GM19467 (cell line): ENCODE measurements around the gene ATP11A.

ENCODE experiments used
- ATAC-seq: cut with Tn5 transposase; IDR thresholded peaks from one replicate; pipeline ENCODE4 v1.9.1; 2021; ENCODE audit warnings: mild to moderate bottlenecking, moderate library complexity; ENCODE audit not compliant: unreplicated experiment

The ATP11A gene

DNA sequence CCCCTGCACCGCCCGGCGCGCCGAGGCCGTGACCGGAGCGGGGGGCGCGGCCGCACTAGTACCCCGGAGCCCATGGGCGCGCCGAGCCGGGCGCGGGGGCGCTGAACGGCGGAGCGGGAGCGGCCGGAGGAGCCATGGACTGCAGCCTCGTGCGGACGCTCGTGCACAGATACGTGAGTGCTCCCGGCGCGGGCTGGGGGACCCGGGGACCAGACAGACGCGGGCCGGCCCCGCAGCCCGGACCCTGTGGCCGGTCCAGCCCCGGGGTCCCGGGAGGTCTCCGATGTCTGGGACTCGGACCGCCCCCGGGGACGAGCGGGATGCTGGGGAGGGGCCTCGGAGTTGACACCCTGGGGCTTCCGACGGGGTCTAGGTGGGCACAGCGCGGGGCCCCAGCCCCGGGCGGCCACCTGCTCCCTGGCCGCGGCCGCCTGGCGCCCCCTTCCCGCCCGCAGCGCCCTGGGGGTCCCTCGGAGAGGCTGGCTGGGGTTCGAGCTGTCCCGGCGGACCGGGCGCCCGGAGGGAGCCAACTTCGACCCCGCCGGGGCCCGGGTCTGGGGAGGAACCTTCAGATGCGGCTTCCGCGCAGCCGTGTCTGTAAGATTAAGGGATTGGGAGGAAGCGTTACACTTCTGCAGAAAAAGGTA is 568 bp downstream of the ATP11A start:
- ATAC-seq, result peak; percentile 20

DNA sequence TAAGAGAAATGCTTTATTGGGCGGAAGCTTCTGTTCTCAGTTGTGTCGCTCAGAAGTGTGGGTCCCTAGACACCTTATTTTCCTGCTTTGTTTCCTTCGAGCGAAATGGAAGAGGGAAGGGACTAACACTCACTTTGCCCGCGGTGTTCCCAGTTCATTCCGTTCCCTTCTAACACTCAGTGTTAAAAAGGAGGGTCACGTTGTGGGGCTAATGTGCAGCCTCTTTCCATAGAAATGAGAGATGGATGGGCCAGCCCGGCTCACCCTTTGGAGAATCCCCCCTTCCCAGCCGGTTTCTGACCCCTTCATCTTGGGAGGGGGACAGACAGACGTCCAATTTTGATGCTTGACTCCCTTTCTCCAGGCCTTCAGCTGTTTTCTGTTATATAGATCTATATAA is 2.3 kb downstream of the ATP11A start:
- ATAC-seq, result no peak

DNA sequence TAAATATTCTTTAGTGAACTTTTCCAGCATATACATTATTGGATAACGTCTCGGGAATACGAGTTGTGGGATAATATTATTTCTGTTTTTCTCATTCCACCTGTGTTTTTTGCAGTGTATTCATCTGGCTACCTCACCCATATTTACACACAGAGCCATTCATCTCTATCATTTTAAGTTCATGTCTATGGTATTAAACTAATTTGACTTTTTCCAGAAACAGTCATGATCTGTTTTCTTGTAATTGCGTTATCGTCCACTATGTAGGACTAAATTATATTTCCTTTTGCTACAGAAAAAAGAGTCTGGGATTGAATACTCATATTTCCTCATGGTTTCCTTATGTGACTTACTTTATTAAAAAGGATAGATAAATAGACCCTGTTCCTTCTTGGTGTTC is 2.7 kb downstream of the ATP11A start:
- ATAC-seq, result no peak

DNA sequence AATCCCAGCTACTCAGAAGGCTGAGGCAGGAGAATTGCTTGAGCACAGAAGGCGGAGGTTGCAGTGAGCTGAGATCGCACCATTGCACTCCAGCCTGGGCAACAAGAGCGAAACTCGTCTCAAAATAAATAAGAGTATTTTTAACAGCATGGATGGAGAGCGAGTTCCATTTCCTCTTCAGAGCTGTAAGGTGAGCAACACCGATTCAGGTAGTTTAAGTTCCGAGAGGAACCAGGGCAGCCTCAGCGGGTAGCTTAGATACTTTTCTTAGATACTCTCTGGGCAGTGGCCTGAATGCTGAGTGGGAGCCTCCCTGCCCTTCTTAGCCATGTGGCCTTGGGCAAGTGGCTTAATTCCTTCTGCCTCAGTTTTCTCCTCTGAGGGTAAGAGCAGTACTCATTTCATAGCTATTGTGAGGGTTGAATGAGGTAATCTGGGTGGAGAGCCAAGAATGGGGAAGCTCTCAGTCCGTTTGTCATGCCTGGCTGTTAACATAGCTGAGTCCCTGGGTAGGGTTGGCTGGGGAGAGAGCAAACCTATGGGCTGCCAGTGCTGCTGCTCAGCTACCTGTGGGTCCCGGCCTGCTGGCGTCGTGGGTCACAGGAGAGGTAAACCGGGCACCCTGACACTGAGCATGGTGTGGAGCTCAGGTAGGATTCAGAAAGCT is 4.1 kb downstream of the ATP11A start:
- no peak for ATAC-seq

DNA sequence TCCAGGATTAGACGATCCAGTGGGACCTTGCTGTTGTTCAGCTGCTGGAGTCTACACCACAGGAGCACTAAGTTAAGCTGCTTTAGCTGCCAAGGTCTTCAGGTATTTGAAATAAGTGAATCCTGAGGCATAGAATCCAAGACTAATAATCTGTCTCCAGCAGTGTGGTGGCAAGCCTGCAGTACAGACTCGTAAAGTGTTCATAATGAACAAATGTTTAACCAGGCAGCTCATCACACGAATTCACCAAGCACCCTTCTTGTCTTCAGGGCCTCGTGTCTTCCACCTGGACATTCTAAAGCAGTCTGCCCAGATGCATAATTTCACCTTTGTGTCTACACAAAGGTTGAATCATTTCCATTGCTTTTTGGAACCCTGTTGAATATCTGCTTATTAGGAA is 5.3 kb downstream of the ATP11A start:
- ATAC-seq, result no peak

DNA sequence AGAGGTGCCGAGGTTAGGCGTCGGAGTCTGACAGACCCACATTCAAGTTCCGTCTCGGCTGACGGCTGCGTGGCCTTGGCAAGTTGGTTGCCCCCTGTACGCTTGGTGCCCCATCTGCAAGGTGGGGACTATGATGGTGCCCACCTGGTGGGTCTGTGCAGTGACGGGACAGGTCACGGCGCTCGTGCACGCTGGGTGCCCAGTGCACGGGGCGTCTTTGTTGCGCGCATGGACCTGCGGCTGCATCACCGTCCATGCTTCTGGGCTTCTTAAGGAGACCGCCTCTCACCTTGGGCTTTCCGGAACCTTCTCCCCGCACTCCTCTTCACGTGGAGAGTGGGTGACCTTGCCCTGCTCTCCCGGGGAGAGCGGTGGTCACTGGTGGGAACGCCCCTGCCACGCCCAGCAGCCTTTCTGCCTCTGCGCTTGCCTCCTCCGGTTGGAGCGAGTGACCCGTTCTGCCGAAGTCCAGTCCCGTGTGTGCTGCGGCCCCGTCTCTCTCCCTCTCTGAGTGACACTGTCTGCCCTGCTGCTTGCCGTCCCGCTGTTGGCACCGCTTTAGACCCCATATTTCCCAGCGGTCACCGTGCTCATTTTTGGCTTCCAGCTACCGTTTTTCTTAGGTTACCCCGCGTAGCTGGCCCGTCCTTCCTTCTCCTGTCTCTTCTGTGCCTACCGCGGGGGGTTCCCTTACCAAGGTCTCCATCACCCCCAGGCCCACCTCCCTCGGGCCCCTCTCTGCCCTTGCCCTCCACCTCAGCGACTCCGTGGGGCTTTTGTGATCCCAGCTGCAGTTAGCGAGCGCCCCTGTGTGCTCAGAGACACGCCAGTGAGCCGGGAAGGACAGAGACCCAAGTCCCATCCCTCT is 6.4 kb downstream of the ATP11A start:
- ATAC-seq, result no peak

DNA sequence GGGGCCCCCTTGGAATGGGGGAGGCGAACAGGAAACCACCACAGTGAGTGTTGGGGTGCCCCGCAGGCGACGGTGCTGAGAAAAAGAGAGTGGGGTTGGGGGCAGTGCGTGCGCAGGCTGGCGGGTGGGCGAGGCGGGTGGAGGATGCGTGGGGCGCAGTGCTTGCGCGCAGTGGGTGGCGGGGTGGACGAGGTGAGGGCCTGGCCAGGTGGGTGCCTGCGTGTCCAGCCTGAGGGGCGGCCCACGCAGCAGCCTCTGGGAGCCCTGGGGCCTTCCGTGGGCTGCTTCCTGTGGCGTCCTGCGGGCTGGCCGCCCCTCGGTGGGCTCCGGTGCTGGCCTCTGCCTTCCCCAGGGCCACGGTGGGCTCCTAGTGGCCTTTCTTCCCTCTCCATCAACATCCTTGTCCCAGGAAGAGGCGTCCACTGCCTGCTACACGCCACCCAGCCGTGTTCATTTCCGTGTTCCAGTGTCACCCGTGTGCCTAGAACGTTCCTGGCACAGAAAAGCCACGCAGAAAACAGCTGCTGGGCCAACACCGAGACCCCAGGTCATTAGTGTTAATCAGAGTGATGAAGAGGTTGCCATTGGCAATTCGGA is 7.1 kb downstream of the ATP11A start:
- ATAC-seq, result no peak

DNA sequence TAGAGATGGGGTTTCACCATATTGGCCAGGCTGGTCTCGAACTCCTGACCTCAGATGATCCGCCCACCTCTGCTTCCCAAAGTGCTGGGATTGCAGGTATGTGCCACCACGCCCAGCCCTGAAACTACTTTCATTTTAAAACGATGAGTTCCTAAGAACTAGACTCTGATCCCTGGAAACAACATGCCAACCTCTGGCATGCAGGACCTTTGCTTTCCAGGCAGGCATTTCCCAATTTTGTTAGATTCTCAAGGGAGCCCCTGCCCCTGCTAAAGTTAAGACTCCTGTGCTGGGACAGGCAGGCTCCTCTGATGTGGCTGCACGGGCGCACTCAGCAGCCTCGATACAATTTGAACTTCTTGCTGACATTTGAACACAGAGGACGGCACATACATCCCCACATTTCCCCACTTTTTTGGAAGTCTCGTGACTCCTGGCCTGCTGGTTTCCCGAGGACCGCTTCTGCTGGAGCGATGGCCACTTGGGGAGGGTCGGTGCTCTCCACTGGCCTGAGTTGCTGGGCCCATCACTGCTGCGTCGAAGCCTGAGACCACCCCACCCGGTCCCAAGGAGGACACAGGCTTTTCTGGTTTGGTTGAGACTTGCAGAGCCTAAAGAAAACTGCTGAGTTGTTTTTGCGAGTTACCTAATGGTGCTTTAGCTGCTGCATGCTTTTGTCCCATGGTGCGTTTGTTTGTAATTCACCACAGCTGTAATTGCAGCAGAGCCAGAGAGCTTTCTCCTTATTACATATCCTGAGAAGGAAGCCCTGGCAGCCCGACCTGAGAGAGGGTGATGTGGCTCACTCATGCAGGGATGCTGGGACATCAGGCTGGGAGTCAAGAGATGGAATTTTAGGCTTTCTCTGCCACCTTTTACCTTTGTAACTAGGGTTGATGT is 8.2 kb downstream of the ATP11A start:
- ATAC-seq, result no peak

DNA sequence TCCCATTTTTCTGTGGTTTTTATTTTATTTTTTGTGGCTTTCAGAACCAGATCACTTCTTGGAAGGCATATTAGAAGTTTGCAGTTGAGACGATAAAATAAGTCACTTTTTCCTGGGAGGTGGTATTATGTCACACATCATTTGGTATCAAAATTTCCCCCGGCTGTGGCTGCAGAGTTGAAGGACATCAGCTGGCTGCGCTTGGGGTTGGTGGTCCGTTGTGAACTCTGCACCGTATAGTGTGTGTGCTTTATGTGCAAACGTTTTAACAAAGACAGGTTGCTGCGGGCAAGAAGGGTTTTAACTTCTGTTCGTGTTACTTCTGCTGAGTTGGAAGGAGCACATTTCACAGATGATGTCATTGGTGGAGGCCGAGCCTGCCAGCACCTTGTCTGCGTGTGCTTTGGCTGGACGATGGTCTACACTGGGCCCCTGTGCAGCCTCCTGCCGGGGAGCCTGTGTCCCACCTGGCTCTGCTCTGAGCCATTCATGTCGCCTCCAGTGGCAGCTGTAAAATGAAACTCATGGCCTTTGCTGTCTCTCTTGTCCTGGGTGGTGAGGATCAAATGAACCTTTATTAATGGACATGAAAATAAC is 9.6 kb downstream of the ATP11A start:
- ATAC-seq, result no peak

DNA sequence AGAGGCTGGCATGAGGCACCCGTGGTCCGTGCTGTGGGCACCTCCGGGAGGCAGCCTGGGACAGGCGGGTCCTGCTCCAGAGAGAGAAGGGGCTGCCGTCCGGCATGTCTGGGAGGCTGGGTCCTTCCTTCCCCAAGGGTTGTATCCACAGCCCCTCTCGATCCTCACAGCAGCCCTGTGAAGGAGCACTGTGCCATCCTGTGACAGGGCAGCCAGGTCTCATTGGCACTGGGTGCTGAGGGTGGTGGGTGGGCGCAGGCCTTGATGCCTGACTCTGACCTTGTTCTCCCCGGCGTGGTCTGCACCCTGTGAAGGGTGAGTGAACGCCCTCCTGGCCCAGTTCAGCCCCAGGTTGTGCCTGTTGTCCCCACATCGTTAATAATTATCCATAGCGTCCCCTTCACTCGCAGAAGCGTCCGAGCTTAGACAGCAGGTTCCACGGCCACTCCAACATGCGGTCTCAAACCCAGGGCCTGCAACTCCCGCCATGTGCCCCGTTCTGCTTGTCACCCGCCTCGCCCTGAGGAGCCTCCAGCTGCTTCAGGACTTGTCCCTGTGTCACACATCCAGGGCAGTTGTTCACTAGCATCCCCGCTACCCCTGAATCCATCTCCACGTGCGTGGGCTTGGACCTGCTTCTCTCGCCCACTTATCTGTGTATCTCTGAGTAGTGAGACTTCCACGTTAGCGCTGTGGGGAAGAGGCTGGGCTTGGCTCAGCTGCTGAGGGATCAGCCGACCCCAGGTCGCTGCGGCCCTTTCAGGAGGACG is 10.6 kb downstream of the ATP11A start:
- no peak for ATAC-seq

DNA sequence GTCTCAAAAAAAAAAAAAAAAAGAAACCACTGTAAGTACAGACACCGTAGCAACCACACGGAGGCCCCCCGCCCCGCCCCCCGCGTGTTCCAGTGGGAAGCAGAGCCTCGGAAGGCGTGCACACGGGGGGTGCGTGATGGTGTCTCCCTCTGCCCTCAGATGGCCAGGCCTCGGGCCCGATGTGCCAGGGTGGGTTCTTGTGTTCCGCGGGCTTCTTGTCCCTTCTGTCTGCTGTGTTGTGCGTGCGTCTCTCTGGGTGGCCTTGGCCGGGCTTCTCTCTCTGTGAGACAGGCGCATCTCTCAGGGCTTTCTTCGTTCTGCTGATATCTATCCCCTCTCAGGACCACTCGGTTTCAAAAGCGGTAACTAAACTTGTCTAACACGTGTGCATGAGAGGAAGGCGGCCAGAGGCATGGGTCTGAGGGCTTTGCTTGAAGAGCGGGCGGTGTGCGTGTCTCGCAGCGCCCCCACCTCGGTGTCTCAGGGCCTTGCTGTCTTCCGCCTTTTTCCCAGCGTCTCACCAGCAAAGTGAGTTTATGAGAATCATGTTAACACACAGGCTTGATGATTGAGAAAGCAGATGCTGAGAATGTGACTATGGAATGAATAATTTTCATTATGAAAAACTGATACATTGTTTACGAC is 12.6 kb downstream of the ATP11A start:
- ATAC-seq, result no peak

DNA sequence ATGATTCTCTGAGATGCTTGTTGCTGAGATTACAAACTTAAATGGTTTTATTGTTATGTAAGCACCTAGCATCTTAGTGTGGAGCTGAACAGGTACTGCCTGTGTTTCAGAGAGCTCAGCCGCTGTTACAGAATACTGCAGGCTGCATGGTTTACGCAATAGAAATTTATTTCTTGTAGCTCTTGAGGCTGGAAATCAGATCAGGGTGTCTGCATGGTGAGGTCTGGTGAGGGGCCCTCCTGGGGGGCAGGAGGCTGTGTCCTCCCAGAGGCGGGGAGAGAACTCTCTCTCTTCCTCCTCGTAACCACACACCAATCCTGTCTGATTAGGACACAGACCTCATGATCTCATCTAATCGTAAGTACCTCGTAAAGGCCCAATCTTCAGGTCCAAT is 13.1 kb downstream of the ATP11A start:
- no peak for ATAC-seq

DNA sequence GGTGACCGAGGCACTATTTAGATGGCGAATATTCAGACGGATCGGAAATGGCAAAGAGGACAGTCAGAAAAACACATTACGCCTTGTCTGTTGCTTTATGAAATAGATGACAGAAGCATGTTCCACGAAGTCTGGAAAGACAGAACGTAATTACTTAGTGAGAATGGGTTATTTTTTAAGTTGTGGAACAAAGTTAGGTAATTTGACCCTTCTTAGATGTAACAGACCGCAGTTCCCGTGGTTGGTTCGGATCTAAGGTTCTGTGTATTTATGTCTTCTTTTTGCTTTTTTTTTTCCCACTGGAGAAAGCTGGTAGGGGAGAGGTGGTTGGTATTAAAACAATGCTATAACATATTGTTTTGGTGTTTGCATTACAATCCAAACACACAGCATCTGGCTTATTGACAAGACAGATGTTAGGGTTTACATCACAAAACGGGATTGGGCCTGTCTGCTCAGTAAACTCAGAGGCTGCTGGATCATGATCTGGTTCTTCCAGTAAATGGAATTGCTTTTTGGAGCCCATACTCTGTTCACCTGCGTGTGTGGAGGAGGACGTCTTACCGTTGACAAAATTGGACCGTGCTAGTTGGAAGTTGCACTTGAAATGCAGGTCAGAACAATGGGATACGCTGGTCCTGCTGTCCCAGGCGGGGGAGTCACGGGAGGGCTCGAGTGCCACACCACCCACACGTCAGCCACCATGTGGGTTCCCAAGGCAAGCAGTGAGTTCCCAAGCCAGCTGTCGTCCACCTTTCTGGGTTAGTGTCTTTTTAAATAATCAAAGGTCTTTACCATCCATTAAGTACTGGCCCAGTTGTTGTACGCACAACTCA is 13.8 kb downstream of the ATP11A start:
- ATAC-seq, result no peak

DNA sequence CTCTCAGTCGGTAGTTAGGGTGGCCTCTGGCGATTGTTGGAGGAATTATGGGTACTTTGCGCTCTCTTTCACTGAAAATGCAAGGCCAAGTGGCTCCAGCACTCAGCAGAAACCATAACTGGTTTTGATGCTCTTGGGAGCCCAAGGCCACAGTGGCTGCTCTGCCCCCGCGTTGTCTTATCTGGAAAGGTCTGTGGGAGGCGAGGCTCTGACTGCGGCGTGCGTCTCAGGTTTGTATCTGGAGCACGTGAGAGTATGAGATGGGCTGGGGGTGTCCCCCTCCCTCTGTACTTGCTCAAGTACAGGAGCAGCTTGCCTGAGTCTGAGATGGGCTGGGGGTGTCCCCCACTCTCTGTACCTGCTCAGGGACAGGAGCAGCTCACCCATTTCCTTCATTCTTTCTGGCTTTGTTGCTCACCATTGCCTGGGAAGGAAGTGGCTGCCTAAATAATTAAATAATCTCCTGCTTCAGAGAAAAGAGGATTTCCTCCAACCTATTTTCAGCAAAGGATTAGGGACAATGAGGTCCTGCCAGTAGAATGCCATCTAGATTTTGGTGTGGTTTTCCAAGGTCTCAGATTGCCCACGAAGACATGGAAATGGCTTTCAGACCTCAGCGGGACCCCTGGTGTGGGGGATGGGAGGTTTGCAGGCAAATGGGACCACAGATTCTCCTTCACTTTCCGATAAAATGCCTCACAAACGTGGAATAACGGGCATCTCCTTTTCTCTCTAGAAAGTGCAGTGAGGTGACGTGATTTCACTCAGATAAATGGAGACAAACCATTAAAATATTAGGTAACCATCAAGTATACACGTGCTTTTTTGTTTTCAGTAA is 14.7 kb downstream of the ATP11A start:
- no peak for ATAC-seq

DNA sequence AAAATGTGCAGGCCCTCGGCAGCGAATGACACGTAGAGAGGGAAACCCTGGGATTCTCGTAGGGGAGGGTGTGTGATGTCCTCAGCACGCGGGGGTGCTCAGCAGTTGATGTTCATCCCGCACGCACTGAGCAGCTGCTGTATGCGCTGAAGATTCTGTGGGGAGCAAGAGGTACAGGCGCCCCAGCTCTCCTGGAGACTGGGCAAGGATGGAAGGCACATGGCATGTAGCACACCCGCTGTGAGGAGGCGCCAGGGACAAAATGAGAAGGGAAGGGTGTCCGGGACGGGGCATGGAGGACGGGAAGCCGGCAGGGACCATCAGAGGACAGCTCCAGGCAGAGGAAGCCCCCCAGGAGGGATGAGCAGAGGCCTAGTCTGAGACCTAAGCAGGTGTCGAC is 15.4 kb downstream of the ATP11A start:
- no peak for ATAC-seq

DNA sequence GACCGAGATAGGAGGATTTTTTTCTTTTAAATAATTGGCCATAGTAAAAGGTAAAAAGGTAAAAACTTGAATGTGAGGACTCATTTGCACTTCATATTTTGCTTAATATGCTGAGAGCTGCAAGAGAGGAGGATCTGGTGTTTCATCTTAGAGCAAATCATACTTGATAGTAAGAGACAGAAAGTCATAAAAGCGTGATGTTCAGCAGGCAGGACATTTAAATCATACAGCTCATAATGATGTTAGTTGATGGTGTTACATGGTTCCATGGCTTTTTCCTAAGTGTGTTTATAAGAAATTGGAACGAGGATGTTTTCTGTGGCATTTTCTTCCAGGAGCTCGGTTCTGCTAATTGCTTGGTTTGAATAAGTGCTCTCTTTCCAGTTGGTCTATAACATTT is 16.3 kb downstream of the ATP11A start:
- ATAC-seq, result no peak

DNA sequence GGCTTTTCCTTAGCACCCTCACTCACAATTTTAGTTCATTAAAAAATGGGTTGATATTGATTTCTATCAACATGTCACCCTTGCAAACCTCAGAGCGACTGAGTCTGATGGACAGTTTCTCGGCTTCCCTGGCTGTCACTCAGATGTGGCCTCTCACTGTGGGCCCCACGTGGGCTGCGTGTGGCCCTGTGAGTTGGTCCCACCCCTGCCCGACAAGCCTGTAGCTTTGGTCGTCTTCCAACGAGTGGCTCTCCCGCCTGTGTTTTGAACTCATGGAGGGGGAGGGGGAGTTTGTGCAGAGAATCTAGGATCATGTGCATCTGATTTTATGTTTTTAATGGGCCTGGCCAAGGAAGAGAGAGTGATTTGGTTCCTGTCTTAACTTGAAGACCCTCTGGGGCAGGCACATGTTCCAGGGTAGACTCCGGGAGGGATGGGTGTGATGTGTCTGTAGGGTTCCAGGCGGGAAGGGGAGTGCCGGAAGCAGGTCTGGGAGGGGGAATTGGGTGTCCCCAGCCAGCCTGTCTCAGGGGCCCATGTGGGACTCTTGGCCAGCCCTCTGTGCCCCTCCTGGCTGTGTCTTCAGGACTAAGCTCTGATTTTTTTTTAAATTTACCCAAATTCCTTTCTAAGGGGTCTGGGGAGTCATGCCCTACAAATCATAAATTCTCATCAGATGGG is 18.9 kb downstream of the ATP11A start:
- no peak for ATAC-seq
